CD4-positive, alpha-beta T cell (primary cell): ENCODE results near the gene CYTIP. TPM values are rescaled to one million over a fixed set of nuclear protein-coding genes. Genes with fewer than 3 reads are reported as not detected.

ENCODE experiments used
- ATAC-seq: fragments of 200-7000 bp; cut with Tn5 transposase; one replicate; pipeline ENCODE4 v1.10.0; 2022; ENCODE audit warnings: mild to moderate bottlenecking; ENCODE audit not compliant: poor library complexity
- CTCF ChIA-PET: fragments of 350-600 bp; sonication (Branson Sonifier 250); formaldehyde crosslinking; loops from one replicate; lab custom pipeline; 2021; ENCODE audit warnings: antibody characterized with exemption, inconsistent platforms; lab: Charles Lee
- POLR2A ChIA-PET: fragments of 350-600 bp; sonication (Branson Sonifier 250); formaldehyde crosslinking; loops from one replicate; lab custom pipeline; 2021; ENCODE audit warnings: antibody characterized with exemption, inconsistent platforms; lab: Charles Lee
- DNase-seq, 14 experiments: peaks; one replicate each; pipeline ENCODE4 v3.0.0-alpha.2; 2013 to 2020; ENCODE audit warnings: mixed read lengths in 2 of 14
- H3K27ac ChIP-seq, 2 donors: one replicate each; pipeline versions ENCODE4 v1.5.1 to v1.7.0; 2013; ENCODE audit warnings: low read length in 2 of 2, low read depth in 1 of 2, mild to moderate bottlenecking in 1 of 2
- H3K27me3 ChIP-seq, 2 experiments: 1 replicate in 1 of 2; 2 replicates in 1 of 2; pipeline versions ENCODE4 v1.6.1 to v1.7.0; 2013; ENCODE audit warnings: low read length in 2 of 2, control low read depth in 1 of 2, mild to moderate bottlenecking in 1 of 2, moderate library complexity in 1 of 2; ENCODE audit not compliant: insufficient read depth in 2 of 2, control insufficient read depth in 1 of 2
- H3K36me3 ChIP-seq: one replicate; pipeline ENCODE4 v1.6.1; 2013; ENCODE audit warnings: low read length, control low read depth; ENCODE audit not compliant: insufficient read depth
- H3K4me1 ChIP-seq: one replicate; pipeline ENCODE4 v1.6.1; 2013; ENCODE audit warnings: low read length, control low read depth; ENCODE audit not compliant: insufficient read depth
- H3K4me3 ChIP-seq: one replicate; pipeline ENCODE4 v1.5.1; 2013; ENCODE audit warnings: mild to moderate bottlenecking, low read length, moderate library complexity
- H3K9me3 ChIP-seq, 2 experiments: 1 replicate in 1 of 2; 2 replicates in 1 of 2; pipeline versions ENCODE4 v1.6.1 to v1.7.0; 2013; ENCODE audit warnings: low read length in 2 of 2, mild to moderate bottlenecking in 2 of 2, control low read depth in 1 of 2, moderate library complexity in 1 of 2; ENCODE audit not compliant: control insufficient read depth in 1 of 2, insufficient read depth in 1 of 2
- H3K27ac Mint-ChIP-seq: one replicate; pipeline ENCODE4 v1.8.0; 2020; ENCODE audit warnings: mixed read lengths
- H3K27me3 Mint-ChIP-seq: one replicate; pipeline ENCODE4 v1.8.0; 2021; ENCODE audit warnings: mixed read lengths
- H3K36me3 Mint-ChIP-seq: one replicate; pipeline ENCODE4 v1.8.0; 2021; ENCODE audit warnings: low read depth, mixed read lengths
- H3K4me1 Mint-ChIP-seq: one replicate; pipeline ENCODE4 v1.8.0; 2021; ENCODE audit warnings: low read depth, mixed read lengths
- H3K4me3 Mint-ChIP-seq: one replicate; pipeline ENCODE4 v1.8.0; 2020; ENCODE audit warnings: mild to moderate bottlenecking, mixed read lengths
- H3K9me3 Mint-ChIP-seq: one replicate; pipeline ENCODE4 v1.8.0; 2020; ENCODE audit warnings: mixed read lengths
- CTCF ChIP-seq: fragments of 200-600 bp; IDR thresholded peaks from one replicate; pipeline ENCODE4 v1.8.0; 2022; ENCODE audit warnings: antibody characterized with exemption, mild to moderate bottlenecking
- intact Hi-C, 2 experiments: fragments of 100-400 bp; cut with DNase I in 1 of 2; cut with micrococcal nuclease in 1 of 2; formaldehyde crosslinking; loops; one replicate each; pipeline versions ENCODE4 v1.15.1 to v1.9.0; 2023 to 2025; cut with DNase I, micrococcal nuclease
- total RNA-seq, 174 experiments: library from RNA in 2 of 174; stranded (reverse) in 2 of 174; gene quantifications; one replicate each; pipeline ENCODE4 v1.2.3 and lab custom pipeline; 2021 to 2026

CYTIP gene
- total RNA-seq, 2 experiments from 2014 or later: 474 to 490 TPM

- no peaks in the 10 kb centered on the region for H3K9me3 ChIP-seq
- H3K27ac ChIP-seq: no peak overlapping the region
- Mint-ChIP-seq H3K36me3 (peaks cover 34% of the 10 kb centered on the region), H3K27me3 (no peaks in the 10 kb centered on the region), H3K27ac (no peak overlapping the region), H3K9me3 (peaks cover 5% of the 10 kb centered on the region), H3K4me3 (no peak overlapping the region), H3K4me1 (peaks cover 47% of the 10 kb centered on the region)
- peaks cover 3% of the 10 kb centered on the region for H3K4me1 ChIP-seq
- CTCF ChIA-PET: interaction anchor here (1.4 to 1.5 kb wide), 2 partner anchors 15 to 40 kb away, joined by 3 to 5 read pairs; no protein-coding TSS in a partner anchor
- no peak for ATAC-seq
- no peaks in the 10 kb centered on the region for H3K27me3 ChIP-seq
- DNase-seq: no peak
- H3K36me3 ChIP-seq: no peaks in the 10 kb centered on the region
- no peak for TF ChIP-seq CTCF
- POLR2A ChIA-PET: interaction anchor here (1.0 to 1.3 kb wide), 2 partner anchors 37 to 51 kb away, joined by 4 to 7 read pairs; no protein-coding TSS in a partner anchor
- intact Hi-C loops: loop anchor here in 1 of 2 experiments (5.0 kb wide), 1 partner anchor 35 kb away; no protein-coding TSS in a partner anchor
- no peak overlapping the region for H3K4me3 ChIP-seq
Observed at GRCh38 chr2:157367704-157368103, 76.2 kb downstream of the CYTIP start.

Other genes with a start within 250 kb of the CYTIP start
- gene GALNT5, start 186.4 kb downstream of the CYTIP start, total RNA-seq: not detected
- gene ERMN, start 118.3 kb downstream of the CYTIP start, total RNA-seq: 10 to 100 TPM; 17.3 to 18.0 TPM
- 1 to 10 TPM; 5.2 to 6.2 TPM for gene ACVR1C, start 184.8 kb upstream of the CYTIP start, total RNA-seq